GM21381 (cell line): ENCODE data around the gene NRF1.
"Not testable (repeated sequence)": the region's sequence is repeated elsewhere in the genome, so short reads cannot be mapped to it uniquely, and the experiment has no call there.

Experiments used
- ATAC-seq: cut with Tn5 transposase; IDR thresholded peaks from one replicate; pipeline ENCODE4 v1.9.1; 2021; ENCODE audit warnings: mild to moderate bottlenecking, moderate library complexity; ENCODE audit not compliant: unreplicated experiment

The NRF1 gene

GRCh38 chr7:129611246-129612111 is at the start of gene NRF1:
Gene NRF1 (plus strand): TSS chr7:129611720. CDS start chr7:129657352, 45,632 bp downstream.
- peak; percentile 79 for ATAC-seq

- ATAC-seq, result not testable (repeated sequence)
Observed at GRCh38 chr7:129566323-129566722, 45.2 kb upstream of the NRF1 start.

- no peak for ATAC-seq
Observed at GRCh38 chr7:129567377-129567776, 44.1 kb upstream of the NRF1 start.

- ATAC-seq, result no peak
Observed at GRCh38 chr7:129568240-129568639, 43.3 kb upstream of the NRF1 start.

GRCh38 chr7:129569326-129569725 is 42.2 kb upstream of the NRF1 start:
- ATAC-seq, result no peak

- ATAC-seq, result no peak
Observed at GRCh38 chr7:129569811-129570215, 41.7 kb upstream of the NRF1 start.

- no peak for ATAC-seq
Observed at GRCh38 chr7:129571201-129571600, 40.3 kb upstream of the NRF1 start.

- no peak for ATAC-seq
Observed at GRCh38 chr7:129572205-129572604, 39.3 kb upstream of the NRF1 start.

GRCh38 chr7:129574487-129574886 is 37.0 kb upstream of the NRF1 start:
- no peak for ATAC-seq

- ATAC-seq, result no peak
Observed at GRCh38 chr7:129575699-129576098, 35.8 kb upstream of the NRF1 start.

- ATAC-seq, result no peak
Observed at GRCh38 chr7:129576138-129576537, 35.4 kb upstream of the NRF1 start.

- ATAC-seq, result no peak
Observed at GRCh38 chr7:129578829-129579228, 32.7 kb upstream of the NRF1 start.

GRCh38 chr7:129586179-129586578 is 25.3 kb upstream of the NRF1 start:
- not testable (repeated sequence) for ATAC-seq

- ATAC-seq, result no peak
Observed at GRCh38 chr7:129588268-129588667, 23.3 kb upstream of the NRF1 start.

- ATAC-seq, result no peak
Observed at GRCh38 chr7:129591868-129592267, 19.7 kb upstream of the NRF1 start.

GRCh38 chr7:129596386-129596785 is 15.1 kb upstream of the NRF1 start:
- not testable (repeated sequence) for ATAC-seq

GRCh38 chr7:129597672-129598071 is 13.8 kb upstream of the NRF1 start:
- ATAC-seq, result no peak

GRCh38 chr7:129599174-129599573 is 12.3 kb upstream of the NRF1 start:
- no peak for ATAC-seq

- ATAC-seq, result not testable (repeated sequence)
Observed at GRCh38 chr7:129603594-129603993, 7.9 kb upstream of the NRF1 start.

GRCh38 chr7:129604021-129604420 is 7.5 kb upstream of the NRF1 start:
- not testable (repeated sequence) for ATAC-seq

GRCh38 chr7:129604713-129605437 is 6.6 kb upstream of the NRF1 start:
- no peak for ATAC-seq
